PFSK-1 (cell line): ENCODE data around the gene SPC25. TPM values are rescaled to one million over a fixed set of nuclear protein-coding genes. Genes with fewer than 3 reads are reported as not detected.

Source experiments
- FOXP2 ChIP-seq: optimal IDR thresholded peaks from 2 replicates; pipeline ENCODE3; 2011; ENCODE audit warnings: borderline replicate concordance, control low read depth, inconsistent platforms; ENCODE audit not compliant: insufficient read depth; ENCODE audit errors: extremely low read length, extremely low read depth
- POLR2AphosphoS5 ChIP-seq: IDR thresholded peaks from 2 replicates; pipeline ENCODE4 v1.6.1; 2012; ENCODE audit warnings: low read depth, mild to moderate bottlenecking, control low read depth, low read length, moderate library complexity
- REST ChIP-seq, 2 experiments: IDR thresholded peaks; 2 replicates each; pipeline versions ENCODE4 v1.6.1 to v1.8.0; 2011 to 2012; ENCODE audit warnings: low read depth in 2 of 2, low read length in 2 of 2, control low read depth in 1 of 2, inconsistent platforms in 1 of 2, mild to moderate bottlenecking in 1 of 2, moderate library complexity in 1 of 2; ENCODE audit not compliant: insufficient read depth in 1 of 2
- SIN3A ChIP-seq: IDR thresholded peaks from 2 replicates; pipeline ENCODE4 v1.6.1; 2012; ENCODE audit warnings: mild to moderate bottlenecking, low read length, moderate library complexity, borderline replicate concordance; ENCODE audit not compliant: insufficient read depth
- TAF1 ChIP-seq: IDR thresholded peaks from 2 replicates; pipeline ENCODE4 v1.6.1; 2012; ENCODE audit warnings: low read length, control low read depth, borderline replicate concordance; ENCODE audit not compliant: insufficient read depth
- polyA plus RNA-seq: library from polyadenylated mRNA; unstranded; fragments of >200 nt; gene quantifications from one replicate; pipeline ENCODE4 v1.2.1, GENCODE V29; 2012; ENCODE audit warnings: low read depth, missing spikeins; ENCODE audit not compliant: insufficient read length

The SPC25 gene
- polyA plus RNA-seq, result 4.3 TPM

GRCh38 chr2:168890006-168890782 is at the start of gene SPC25:
SPC25 (minus strand) TSS chr2:168890430; CDS start chr2:168889519, 911 bp downstream.
- peak; percentile 48; the same call in 1 of the 2 replicates for TF ChIP-seq POLR2AphosphoS5
- TF ChIP-seq SIN3A, result no peak

GRCh38 chr2:168939918-168940317 is 49.7 kb upstream of the SPC25 start:
- TF ChIP-seq REST (IDR thresholded peaks at IDR 0.05; ENCODE audit: insufficient read depth in 1 of 2, low read depth in 2 of 2, low read length in 2 of 2) (no peak), TAF1 (no peak), SIN3A (no peak), POLR2AphosphoS5 (no peak), FOXP2 (no peak)

GRCh38 chr2:168939061-168939460 is 48.8 kb upstream of the SPC25 start:
- no peak for TF ChIP-seq SIN3A
- TF ChIP-seq REST (IDR thresholded peaks at IDR 0.05; ENCODE audit: insufficient read depth in 1 of 2, low read depth in 2 of 2, low read length in 2 of 2), result no peak
- no peak for TF ChIP-seq POLR2AphosphoS5
- TF ChIP-seq FOXP2, result no peak
- TF ChIP-seq TAF1, result no peak

GRCh38 chr2:168935810-168936581 is 45.8 kb upstream of the SPC25 start:
- TF ChIP-seq TAF1, result no peak

- TF ChIP-seq TAF1, result no peak
- TF ChIP-seq REST (IDR thresholded peaks at IDR 0.05; ENCODE audit: insufficient read depth in 1 of 2, low read depth in 2 of 2, low read length in 2 of 2), result no peak
- no peak for TF ChIP-seq FOXP2
Measured at GRCh38 chr2:168934826-168935225, 44.6 kb upstream of the SPC25 start.

- TF ChIP-seq TAF1 (no peak), REST (IDR thresholded peaks at IDR 0.05; ENCODE audit: insufficient read depth in 1 of 2, low read depth in 2 of 2, low read length in 2 of 2) (no peak), SIN3A (no peak), FOXP2 (no peak), POLR2AphosphoS5 (no peak)
Measured at GRCh38 chr2:168930242-168930641, 40.0 kb upstream of the SPC25 start.
